GM19372 (cell line): ENCODE data around the gene FILIP1.

Source experiments
- ATAC-seq: cut with Tn5 transposase; IDR thresholded peaks from one replicate; pipeline ENCODE4 v1.9.1; 2021; ENCODE audit warnings: mild to moderate bottlenecking, low read depth, moderate library complexity; ENCODE audit not compliant: unreplicated experiment

Gene FILIP1

GRCh38 chr6:75349262-75349984 lies 144.2 kb downstream of the FILIP1 start:
- ATAC-seq = no peak

DNA sequence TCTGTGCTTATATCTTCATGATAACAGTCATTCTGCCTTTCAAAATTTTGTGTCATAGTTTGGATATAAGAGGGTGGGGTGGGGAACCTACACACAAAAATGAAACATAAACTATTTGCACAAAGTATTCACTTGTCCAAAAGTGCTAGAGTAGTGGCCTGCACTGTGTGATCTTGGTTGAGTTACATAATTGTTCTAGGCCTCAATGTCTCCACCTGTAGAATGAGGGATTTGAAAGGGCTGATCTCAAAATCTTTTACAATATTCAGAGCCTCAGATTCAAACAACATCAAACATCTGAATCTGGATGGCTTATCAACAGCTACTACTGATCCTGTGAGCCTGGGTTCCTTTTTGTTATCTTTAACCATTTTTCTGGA lies 144.7 kb downstream of the FILIP1 start:
- ATAC-seq = no peak

DNA sequence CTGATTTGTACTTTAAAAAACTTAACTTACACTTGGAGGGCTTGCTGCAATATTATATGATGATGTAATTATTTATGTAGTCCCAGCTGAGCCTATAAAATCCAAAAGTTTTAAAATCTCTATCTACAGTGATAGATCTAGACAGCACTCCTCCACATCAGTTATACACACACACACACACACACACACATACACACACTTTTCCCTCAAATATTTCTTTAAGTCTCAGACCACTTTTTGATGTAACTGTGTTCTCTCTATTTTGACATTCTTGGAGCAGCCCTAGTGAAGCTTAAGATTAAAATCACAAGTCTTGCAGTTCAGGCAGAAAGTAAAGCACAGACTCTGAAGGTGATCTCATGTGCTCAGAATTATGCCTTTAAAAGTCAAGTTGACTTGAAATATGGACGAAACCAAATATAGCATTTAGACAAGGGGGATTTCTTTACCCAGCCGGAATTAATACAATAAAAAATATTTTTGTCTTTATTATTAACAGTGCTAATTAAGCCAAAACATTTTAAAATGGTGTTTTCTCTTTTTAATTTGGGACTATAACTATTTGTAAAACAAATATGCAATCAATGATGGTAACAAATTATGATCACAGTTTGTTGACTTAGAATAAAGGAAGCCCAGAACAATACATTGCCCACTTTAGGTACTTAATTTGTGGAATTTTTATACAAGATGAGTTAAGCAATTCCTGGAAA lies 145.5 kb downstream of the FILIP1 start:
- no peak for ATAC-seq

DNA sequence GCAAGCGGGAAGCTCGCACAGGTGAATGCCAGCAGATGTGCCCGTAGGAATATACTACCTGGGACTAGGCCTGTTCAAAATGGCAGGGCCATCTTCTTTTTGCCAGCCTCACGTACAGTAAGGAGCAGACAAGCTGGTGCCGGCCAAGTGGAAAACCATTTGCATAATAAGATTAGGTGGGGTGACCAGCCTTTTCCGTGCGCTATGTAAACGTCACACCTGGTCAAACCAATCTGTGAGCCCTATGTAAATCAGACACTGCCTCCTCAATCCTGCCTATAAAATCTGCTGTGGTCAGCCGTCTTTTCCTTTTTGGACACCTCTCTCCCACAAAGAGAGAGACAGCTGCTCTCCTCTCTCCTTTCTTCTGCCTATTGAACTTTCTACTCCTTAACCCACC lies 148.2 kb downstream of the FILIP1 start:
- no peak for ATAC-seq

DNA sequence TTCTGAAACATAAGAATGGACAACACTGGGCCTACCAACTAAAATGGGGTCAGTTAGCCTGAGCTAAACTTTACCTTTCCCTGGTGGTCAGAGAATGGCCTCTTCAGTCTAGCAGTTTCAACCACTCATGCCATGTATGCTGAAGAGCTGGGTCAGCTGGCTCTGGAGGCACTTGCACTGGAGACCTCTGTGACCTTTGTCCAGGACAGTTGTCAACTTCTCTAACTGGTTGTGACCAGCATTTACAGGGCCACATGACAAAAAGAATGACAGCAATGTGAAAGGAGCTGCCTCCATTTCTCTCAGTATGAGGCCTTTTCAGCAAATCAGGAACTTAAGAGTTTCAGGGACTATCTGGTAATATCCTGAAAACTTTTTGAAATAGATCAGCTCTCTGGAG lies 149.1 kb downstream of the FILIP1 start:
- ATAC-seq = no peak

- no peak for ATAC-seq
These were observed 149.6 kb downstream of the FILIP1 start for GRCh38 chr6:75344021-75344420.

GRCh38 chr6:75337835-75338580 lies 155.6 kb downstream of the FILIP1 start:
- no peak for ATAC-seq

GRCh38 chr6:75334266-75335040 lies 159.1 kb downstream of the FILIP1 start:
- no peak for ATAC-seq

DNA sequence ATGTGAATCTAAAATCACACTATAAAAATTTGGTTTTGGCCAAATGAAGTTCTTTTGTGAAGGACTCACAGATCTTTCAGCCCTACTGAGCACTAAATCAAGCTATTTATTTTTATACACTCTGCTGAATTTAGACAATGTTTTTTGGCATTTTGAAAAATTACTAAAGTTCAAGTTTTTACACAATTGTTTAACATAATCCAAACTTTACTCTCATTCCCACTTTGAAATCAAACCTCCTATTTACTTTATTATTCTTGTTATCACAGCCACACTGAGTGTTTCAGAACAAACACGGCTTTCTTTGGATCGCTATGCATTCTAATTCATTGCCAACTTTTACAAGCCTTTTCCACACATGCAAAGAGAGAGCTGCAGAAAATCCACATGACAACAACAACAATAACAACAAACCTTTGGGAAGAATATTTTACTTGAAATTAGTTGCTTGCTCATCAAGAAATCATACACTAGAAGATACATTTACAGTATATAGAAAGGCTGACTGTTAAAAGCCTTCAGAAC lies 159.9 kb downstream of the FILIP1 start:
- ATAC-seq = no peak

- no peak for ATAC-seq
These were observed 162.4 kb downstream of the FILIP1 start for GRCh38 chr6:75331151-75331550.

DNA sequence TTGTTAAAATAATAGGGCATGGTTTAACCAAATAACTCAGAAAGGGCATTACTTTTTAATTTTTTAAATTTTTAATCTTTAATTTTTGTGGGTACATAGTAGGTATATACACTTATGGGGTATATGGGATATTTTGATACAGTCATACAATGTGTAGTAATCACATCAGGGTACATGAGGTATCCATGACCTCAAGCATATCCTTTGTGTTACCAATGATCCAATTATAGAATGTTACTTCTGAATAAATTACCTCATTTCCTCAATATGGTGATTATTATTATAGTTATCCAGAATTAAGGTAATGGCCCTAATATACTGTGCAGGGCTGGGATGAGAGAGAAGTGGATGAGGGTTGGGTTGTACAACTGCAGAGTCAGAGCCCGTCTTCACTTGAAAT lies 163.9 kb downstream of the FILIP1 start:
- no peak for ATAC-seq

DNA sequence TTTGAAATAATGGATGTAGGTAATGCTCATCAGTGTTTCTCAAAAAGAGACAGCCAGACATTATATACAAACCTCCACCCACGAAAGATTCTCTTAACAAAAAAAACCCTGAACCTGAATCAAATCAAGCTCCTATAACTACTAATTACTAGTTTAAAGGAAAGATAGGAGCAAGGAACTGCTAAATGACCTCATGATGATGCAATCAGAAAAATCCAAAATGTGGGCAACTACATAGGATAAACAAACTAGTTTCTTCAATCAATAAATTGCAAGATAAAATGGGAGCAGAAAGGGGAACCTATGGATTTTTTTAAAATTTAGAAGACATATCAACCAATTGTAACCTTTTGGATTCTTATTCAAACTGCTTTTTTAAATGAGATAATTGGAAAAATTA lies 165.8 kb downstream of the FILIP1 start:
- no peak for ATAC-seq

- no peak for ATAC-seq
These were observed 166.9 kb downstream of the FILIP1 start for GRCh38 chr6:75326557-75327258.

- no peak for ATAC-seq
These were observed 174.7 kb downstream of the FILIP1 start for GRCh38 chr6:75318900-75319299.

DNA sequence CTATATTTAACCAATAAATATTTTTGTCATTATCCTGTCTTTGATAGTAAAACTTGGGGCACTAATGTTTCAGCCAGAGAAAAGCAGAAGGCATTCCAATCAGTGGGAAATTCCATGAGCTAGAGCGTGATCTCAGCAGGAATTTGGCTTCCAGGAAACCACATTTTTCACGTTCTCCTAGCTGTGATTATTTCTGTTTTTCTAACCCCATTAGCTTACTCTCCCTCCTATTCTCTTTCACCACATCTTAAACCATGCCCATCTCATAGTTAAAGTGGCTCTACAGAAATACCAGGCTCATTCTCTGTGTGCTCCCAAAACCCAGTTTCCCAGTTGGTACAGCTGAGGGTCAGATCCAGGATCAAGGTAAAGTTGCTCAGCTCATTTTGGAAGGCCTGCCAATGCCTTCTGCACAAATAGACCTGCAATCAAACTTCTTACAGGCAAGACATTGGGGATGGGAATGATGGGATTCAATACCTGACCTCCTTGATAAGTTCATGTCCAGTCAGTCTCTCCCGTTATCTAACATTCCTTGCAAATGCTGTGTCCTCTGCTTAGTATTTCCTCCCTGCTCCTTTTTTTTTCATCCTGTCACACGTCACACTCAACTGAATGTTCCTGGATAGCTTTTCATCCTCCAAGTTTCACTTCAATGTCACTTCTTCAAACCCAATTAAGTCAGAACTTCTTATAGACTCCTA lies 175.9 kb downstream of the FILIP1 start:
- ATAC-seq = no peak

DNA sequence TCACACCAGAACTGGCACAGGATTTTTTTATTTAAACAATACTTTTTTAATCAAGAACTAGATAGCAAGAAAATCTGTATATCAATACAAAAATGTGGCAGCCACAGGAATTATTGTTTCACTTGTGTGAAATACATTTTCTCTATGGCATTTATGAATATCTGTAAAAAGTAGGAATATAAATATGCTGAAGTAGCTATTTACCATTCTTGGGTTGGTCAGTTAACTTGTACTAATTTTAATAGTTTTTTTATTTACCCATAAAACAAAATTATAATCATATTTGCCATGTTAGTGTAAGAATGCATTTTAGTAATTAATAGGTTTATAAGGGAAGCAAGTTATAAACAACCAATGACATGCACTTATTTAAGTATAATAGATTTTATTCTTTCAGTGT lies 177.6 kb downstream of the FILIP1 start:
- no peak for ATAC-seq

DNA sequence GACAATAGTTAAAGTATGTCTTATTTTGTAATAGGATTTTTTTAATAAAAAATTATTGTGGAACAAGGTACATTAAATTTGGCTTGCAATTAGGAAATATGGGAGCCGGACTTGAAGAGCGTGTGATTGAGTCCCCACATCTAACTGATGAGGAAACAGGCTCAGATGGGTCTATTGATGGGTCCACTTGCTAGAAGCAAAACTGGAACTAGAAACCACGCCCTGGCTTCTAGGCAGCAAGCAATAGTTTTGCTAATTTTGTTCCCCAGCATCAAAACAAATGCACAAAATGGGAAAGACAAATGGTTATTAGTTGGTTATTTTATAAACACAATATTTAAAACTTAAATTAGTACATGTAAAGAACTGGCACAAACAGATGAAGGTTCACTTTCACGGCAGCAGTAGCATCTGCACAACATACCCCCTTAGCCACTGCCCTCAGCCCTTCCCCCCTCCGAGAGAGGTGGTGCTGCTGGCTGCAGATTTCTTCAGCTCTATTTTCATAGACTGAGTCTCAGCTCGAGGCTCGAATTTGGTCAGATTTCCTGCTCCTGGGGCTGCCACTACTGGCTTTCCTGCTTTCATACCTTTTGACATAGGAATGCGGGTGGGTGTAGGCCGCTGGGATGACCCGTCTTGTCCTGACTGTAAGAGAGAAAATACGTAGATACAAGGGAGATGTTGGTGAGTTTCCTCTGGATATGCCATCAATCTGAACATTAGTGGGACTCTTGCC lies 185.2 kb downstream of the FILIP1 start:
- ATAC-seq = no peak

DNA sequence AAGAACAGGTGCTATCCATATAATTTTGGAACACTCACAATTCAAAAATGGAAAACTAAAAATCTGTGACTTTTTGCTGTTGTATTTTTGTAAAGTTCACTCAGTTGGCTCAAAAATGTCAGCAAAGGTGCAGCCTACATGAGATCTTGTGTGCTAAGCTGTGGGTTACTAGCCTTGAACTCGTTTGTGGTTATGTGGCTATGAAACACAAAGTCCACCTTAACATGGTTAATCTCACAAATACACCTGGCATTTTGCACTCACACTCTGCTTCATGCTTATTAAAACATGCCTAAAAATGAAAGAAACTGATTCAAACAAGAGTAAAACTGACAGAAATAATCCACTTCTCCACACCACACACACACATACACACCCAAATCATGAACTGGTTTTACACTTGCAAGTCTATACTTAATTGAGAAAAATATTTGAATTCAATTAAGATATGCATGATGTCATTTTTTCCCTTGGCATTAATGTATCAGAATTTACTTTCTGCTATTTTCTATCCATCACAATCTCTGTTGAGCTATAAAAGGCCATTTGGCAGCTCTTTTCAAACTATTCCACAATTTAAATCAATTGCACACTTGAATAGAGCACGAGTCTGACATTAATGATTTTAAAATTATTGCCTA lies 186.1 kb downstream of the FILIP1 start:
- no peak for ATAC-seq
